NT2/D1 (cell line): ENCODE measurements around the gene SH3PXD2B.

ENCODE experiments used
- DNase-seq: peaks from one replicate; pipeline ENCODE4 v3.0.0-alpha.2; 2011; ENCODE audit warnings: low read depth, low spot score
- H3K27me3 ChIP-seq: 2 replicates; pipeline ENCODE4 v1.6.0; 2011; ENCODE audit warnings: mild to moderate bottlenecking; ENCODE audit not compliant: insufficient read length, insufficient read depth
- H3K36me3 ChIP-seq: 2 replicates; pipeline ENCODE4 v1.6.1; 2011; ENCODE audit warnings: mild to moderate bottlenecking, low read length, mixed read lengths; ENCODE audit not compliant: insufficient read depth, insufficient read length
- H3K4me1 ChIP-seq: 2 replicates; pipeline ENCODE4 v1.5.1; 2011; ENCODE audit not compliant: insufficient read depth, insufficient read length
- H3K4me3 ChIP-seq: 2 replicates; pipeline ENCODE4 v1.5.1; 2011; ENCODE audit warnings: low read depth; ENCODE audit not compliant: insufficient read length
- H3K9ac ChIP-seq: 2 replicates; pipeline ENCODE4 v1.6.0; 2011; ENCODE audit warnings: low read depth; ENCODE audit not compliant: insufficient read length
- H3K9me3 ChIP-seq: 2 replicates; pipeline ENCODE4 v1.5.1; 2011; ENCODE audit warnings: mild to moderate bottlenecking, low read length; ENCODE audit not compliant: insufficient read depth
- SUZ12 ChIP-seq: IDR thresholded peaks from 2 replicates; pipeline ENCODE4 v1.6.1; 2011; ENCODE audit not compliant: insufficient read length, insufficient read depth; ENCODE audit errors: extremely low read depth
- YY1 ChIP-seq: IDR thresholded peaks from 2 replicates; pipeline ENCODE4 v1.6.1; 2011; ENCODE audit not compliant: insufficient read length, insufficient read depth
- ZNF274 ChIP-seq: IDR thresholded peaks from 2 replicates; pipeline ENCODE4 v1.6.1; 2011; ENCODE audit warnings: mild to moderate bottlenecking, low read depth, low read length

The SH3PXD2B gene

GRCh38 chr5:172415362-172416275 lies 38.7 kb downstream of the SH3PXD2B start:
- peaks cover 14% of the 10 kb centered on the region for H3K4me1 ChIP-seq
- TF ChIP-seq SUZ12 (no peak), YY1 (no peak), ZNF274 (no peak)
- H3K4me3 ChIP-seq = no peak overlapping the region
- peaks cover 29% of the 10 kb centered on the region for H3K36me3 ChIP-seq
- H3K27me3 ChIP-seq = no peaks in the 10 kb centered on the region
- H3K9me3 ChIP-seq = no peaks in the 10 kb centered on the region
- DNase-seq = no peak
- no peak overlapping the region for H3K9ac ChIP-seq

- no peak for TF ChIP-seq YY1
- no peak for TF ChIP-seq ZNF274
- TF ChIP-seq SUZ12 = no peak
- H3K4me3 ChIP-seq = no peak overlapping the region
- no peak overlapping the region for H3K9ac ChIP-seq
- H3K27me3 ChIP-seq = no peaks in the 10 kb centered on the region
- DNase-seq = no peak
- H3K36me3 ChIP-seq = peaks cover 28% of the 10 kb centered on the region
- H3K4me1 ChIP-seq = peaks cover 14% of the 10 kb centered on the region
- no peaks in the 10 kb centered on the region for H3K9me3 ChIP-seq
These were observed 39.6 kb downstream of the SH3PXD2B start for GRCh38 chr5:172414531-172415361.

GRCh38 chr5:172413601-172414171 lies 40.6 kb downstream of the SH3PXD2B start:
- Histone ChIP-seq H3K4me1 (peaks cover 14% of the 10 kb centered on the region), H3K27me3 (no peaks in the 10 kb centered on the region), H3K9me3 (no peaks in the 10 kb centered on the region), H3K4me3 (no peak overlapping the region), H3K36me3 (peaks cover 21% of the 10 kb centered on the region), H3K9ac (no peak overlapping the region)
- DNase-seq = no peak
- no peak for TF ChIP-seq SUZ12
- no peak for TF ChIP-seq ZNF274
- no peak for TF ChIP-seq YY1

GRCh38 chr5:172412724-172413286 lies 41.5 kb downstream of the SH3PXD2B start:
- Histone ChIP-seq H3K4me1 (peaks cover 12% of the 10 kb centered on the region), H3K27me3 (no peaks in the 10 kb centered on the region), H3K9ac (no peak overlapping the region), H3K36me3 (peaks cover 18% of the 10 kb centered on the region), H3K4me3 (no peak overlapping the region), H3K9me3 (no peaks in the 10 kb centered on the region)
- DNase-seq = no peak
- no peak for TF ChIP-seq ZNF274
- TF ChIP-seq YY1 = no peak
- TF ChIP-seq SUZ12 = no peak

- Histone ChIP-seq H3K9ac (no peak overlapping the region), H3K36me3 (peaks cover 13% of the 10 kb centered on the region), H3K4me1 (peaks cover 12% of the 10 kb centered on the region), H3K4me3 (no peak overlapping the region), H3K27me3 (no peaks in the 10 kb centered on the region), H3K9me3 (no peaks in the 10 kb centered on the region)
- TF ChIP-seq SUZ12 (no peak), ZNF274 (no peak), YY1 (no peak)
- no peak for DNase-seq
These were observed 42.7 kb downstream of the SH3PXD2B start for GRCh38 chr5:172411484-172412072.

GRCh38 chr5:172410662-172411483 lies 43.5 kb downstream of the SH3PXD2B start:
- no peak for DNase-seq
- Histone ChIP-seq H3K4me1 (peaks cover 12% of the 10 kb centered on the region), H3K36me3 (peaks cover 20% of the 10 kb centered on the region), H3K9me3 (no peaks in the 10 kb centered on the region), H3K27me3 (no peaks in the 10 kb centered on the region), H3K4me3 (no peak overlapping the region), H3K9ac (no peak overlapping the region)
- no peak for TF ChIP-seq ZNF274
- no peak for TF ChIP-seq YY1
- no peak for TF ChIP-seq SUZ12
